K562 (cell line): ENCODE data around the gene RIPOR2. TPM values are rescaled to one million over a fixed set of nuclear protein-coding genes. Genes with fewer than 3 reads are reported as not detected.
A peak's percentile ranks its signal among the peaks of the same experiment; 100 is the strongest.

Source experiments
- ATAC-seq: fragments of 200-7000 bp; cut with Tn5 transposase; 3 replicates; pipeline ENCODE4 v1.9.1; 2020; ENCODE audit warnings: moderate library complexity
- BruUV-seq: library from RNA; stranded (reverse); fragments of 400-500 nt; replicated peaks from 2 replicates; lab custom pipeline; 2021; lab: Mats Ljungman, UMichigan
- CTCF ChIA-PET: fragments of 300-600 bp; formaldehyde crosslinking; extraction: SDS; loops from one replicate; lab custom pipeline; 2021; ENCODE audit warnings: low intra/inter-chr PET ratio; lab: Yijun Ruan, JAX
- POLR2A ChIA-PET: fragments of 300-600, 350-650 bp; sonication (Branson Sonifier 250); formaldehyde crosslinking; extraction: SDS; loops from one replicate; lab custom pipeline; 2021; ENCODE audit warnings: antibody characterized with exemption, inconsistent platforms; lab: Yijun Ruan, JAX
- DNase-seq, 4 experiments: peaks; one replicate each; pipeline versions ENCODE4 v3.0.0 to v3.0.0-alpha.2; 2011 to 2018; ENCODE audit warnings: low spot score in 3 of 4, mixed read lengths in 3 of 4; ENCODE audit errors: extremely low read depth in 1 of 4
- FAIRE-seq: peaks from 2 replicates; lab custom pipeline; 2011; peaks lifted over from hg19 to GRCh38; lab: Jason Lieb, UNC
- H2AFZ ChIP-seq: 2 replicates; pipeline ENCODE4 v1.6.0; 2011; ENCODE audit warnings: low read depth, low read length, control low read depth, inconsistent platforms
- H3K27ac ChIP-seq: fragments of 200-600 bp; 3 replicates; pipeline ENCODE4 v1.8.0; 2011; ENCODE audit warnings: low read depth, mild to moderate bottlenecking, control low read depth, inconsistent platforms, low read length, moderate library complexity, mixed read lengths; ENCODE audit errors: extremely low read depth
- H3K27me3 ChIP-seq, 2 experiments: fragments of 300-600 bp in 1 of 2; 2 replicates in 1 of 2; 3 replicates in 1 of 2; pipeline versions ENCODE4 v1.6.0 to v1.8.0; 2011; ENCODE audit warnings: inconsistent platforms in 2 of 2, low read length in 2 of 2, mild to moderate bottlenecking in 1 of 2, mixed read lengths in 1 of 2, moderate library complexity in 1 of 2; ENCODE audit not compliant: control insufficient read depth in 2 of 2, insufficient read depth in 2 of 2
- H3K36me3 ChIP-seq: fragments of 300-600 bp; 3 replicates; pipeline ENCODE4 v1.8.0; 2011; ENCODE audit warnings: mild to moderate bottlenecking, low read length, inconsistent platforms; ENCODE audit not compliant: control insufficient read depth, insufficient read depth
- H3K4me1 ChIP-seq, 2 experiments: fragments of 200-600 bp in 1 of 2; replicated peaks in 1 of 2; 2 replicates in 1 of 2; 3 replicates in 1 of 2; pipeline versions ENCODE4 v1.5.1 to v1.8.0; 2011; ENCODE audit warnings: inconsistent platforms in 2 of 2, low read length in 2 of 2, mild to moderate bottlenecking in 1 of 2, mixed read lengths in 1 of 2, moderate library complexity in 1 of 2; ENCODE audit not compliant: control insufficient read depth in 2 of 2, insufficient read depth in 2 of 2
- H3K4me2 ChIP-seq: 2 replicates; pipeline ENCODE4 v1.6.1; 2011; ENCODE audit warnings: low read length, control low read depth, inconsistent platforms, mixed read lengths; ENCODE audit not compliant: insufficient read depth
- H3K4me3 ChIP-seq: fragments of 200-600 bp; sonication (generic), shearing (Covaris generic); 2 replicates; pipeline ENCODE4 v1.5.1; 2016; ENCODE audit warnings: control low read depth, inconsistent platforms
- H3K79me2 ChIP-seq: fragments of 200-600 bp; 3 replicates; pipeline ENCODE4 v1.8.0; 2011; ENCODE audit warnings: low read length, inconsistent platforms; ENCODE audit not compliant: control insufficient read depth, insufficient read depth
- H3K9ac ChIP-seq, 2 experiments: 2 replicates each; pipeline versions ENCODE4 v1.6.0 to v1.6.1; 2011; ENCODE audit warnings: low read depth in 2 of 2, low read length in 2 of 2, control low read depth in 1 of 2, inconsistent platforms in 1 of 2, mild to moderate bottlenecking in 1 of 2, mixed read lengths in 1 of 2; ENCODE audit not compliant: insufficient read depth in 1 of 2
- H3K9me1 ChIP-seq: one replicate; pipeline ENCODE4 v1.6.0; 2011; ENCODE audit warnings: inconsistent platforms, mild to moderate bottlenecking, low read length, moderate library complexity; ENCODE audit not compliant: control insufficient read depth, insufficient read depth
- H3K9me3 ChIP-seq: replicated peaks from 2 replicates; pipeline ENCODE4 v1.5.1; 2011; ENCODE audit warnings: low read depth, low read length, inconsistent platforms; ENCODE audit not compliant: control insufficient read depth, insufficient read depth
- H4K20me1 ChIP-seq: replicated peaks from 2 replicates; pipeline ENCODE4 v1.6.1; 2011; ENCODE audit warnings: low read length, inconsistent platforms, mixed read lengths; ENCODE audit not compliant: control insufficient read depth, insufficient read depth
- NCOA1 ChIP-seq: fragments of 450-650 bp; IDR thresholded peaks from 2 replicates; pipeline ENCODE4 v1.6.1; 2016; ENCODE audit warnings: low read depth
- NR2C2 ChIP-seq, 2 experiments: fragments of 200-800 bp in 1 of 2; sonication (Bioruptor generic) in 1 of 2; sonication (generic) in 1 of 2; formaldehyde crosslinking in 1 of 2; IDR thresholded peaks; 2 replicates each; pipeline versions ENCODE4 v1.6.1 to v1.8.0; 2016 to 2022; ENCODE audit warnings: mild to moderate bottlenecking in 1 of 2, missing compliant biosample characterization in 1 of 2, missing genetic modification characterization in 1 of 2, missing genetic modification reagents in 1 of 2
- PTTG1 ChIP-seq: fragments of 450-650 bp; IDR thresholded peaks from 2 replicates; pipeline ENCODE4 v1.6.1; 2016; ENCODE audit warnings: low read depth, mild to moderate bottlenecking, missing genetic modification characterization, missing compliant biosample characterization
- RBM15 ChIP-seq: fragments of 200-400 bp; formaldehyde crosslinking; IDR thresholded peaks from 2 replicates; pipeline ENCODE4 v1.6.1; 2018; ENCODE audit warnings: mild to moderate bottlenecking, low read length, moderate library complexity; ENCODE audit not compliant: insufficient read depth
- RBM17 ChIP-seq: fragments of 200-400 bp; formaldehyde crosslinking; IDR thresholded peaks from 2 replicates; pipeline ENCODE4 v1.6.1; 2017; ENCODE audit warnings: low read depth, mild to moderate bottlenecking, low read length, borderline replicate concordance
- ZNF696 ChIP-seq: fragments of 250-450 bp; sonication (Bioruptor Pico); conservative IDR thresholded peaks from 2 replicates; pipeline ENCODE4 v1.4.0; 2020; ENCODE audit warnings: mild to moderate bottlenecking, moderate library complexity
- WGBS: fragments of 100-300 bp; shearing (Covaris generic); methylation state at CpG from one replicate; pipeline ENCODE4 v1.1.6; 2016; ENCODE audit warnings: low coverage, mixed read lengths; ENCODE audit not compliant: insufficient coverage; ENCODE audit errors: missing lambda C conversion rate; 5-methylcytosine and 5-hydroxymethylcytosine counted together
- in situ Hi-C: fragments of 300-500 bp; cut with MboI; formaldehyde crosslinking; loops from 4 replicates; pipeline ENCODE4 v1.15.0; 2018; ENCODE audit warnings: inconsistent platforms, mixed read lengths
- intact Hi-C: fragments of 100-400 bp; cut with micrococcal nuclease; formaldehyde crosslinking; loops from 2 replicates; pipeline ENCODE4 v1.14.2; 2022
- polyA plus RNA-seq, 8 experiments: library from polyadenylated mRNA; depleted of rRNA in 4 of 8; stranded (reverse) in 5 of 8; unstranded in 3 of 8; fragments of >200 nt; fragmentation: Nextera tagmentation in 2 of 8; fragmentation: Illumina TruSeq in 1 of 8; extraction: Ambion mirVana in 2 of 8; extraction: Trizol in 1 of 8; gene quantifications; 2 replicates each; pipeline versions ENCODE4 v1.2.1 to v1.2.3, GENCODE V29; 2011 to 2014; ENCODE audit warnings: inconsistent platforms in 1 of 8, missing spikeins in 1 of 8
- total RNA-seq, 7 experiments: library from RNA; depleted of rRNA in 6 of 7; stranded (reverse); fragments of >200 nt in 6 of 7; fragmentation: Illumina TruSeq in 2 of 7; extraction: Trizol in 2 of 7; gene quantifications; 2 replicates each; pipeline versions ENCODE4 v1.2.1 to v1.2.3, GENCODE V29; 2011 to 2021; ENCODE audit warnings: low replicate concordance in 1 of 7
- TF ChIP-seq, protein P1 (sequence below): sonication (generic); formaldehyde crosslinking; IDR thresholded peaks from 2 replicates; pipeline ENCODE4 v1.8.0; 2022; ENCODE audit warnings: mild to moderate bottlenecking, missing genetic modification reagents

Gene RIPOR2
- total and polyA plus RNA-seq, 9 of the 15 experiments (the other 6 are each of a cell fraction or from before 2014, with no cell fraction given), result 0.04 to 1.0 (median 0.47) TPM; not detected in 2

DNA sequence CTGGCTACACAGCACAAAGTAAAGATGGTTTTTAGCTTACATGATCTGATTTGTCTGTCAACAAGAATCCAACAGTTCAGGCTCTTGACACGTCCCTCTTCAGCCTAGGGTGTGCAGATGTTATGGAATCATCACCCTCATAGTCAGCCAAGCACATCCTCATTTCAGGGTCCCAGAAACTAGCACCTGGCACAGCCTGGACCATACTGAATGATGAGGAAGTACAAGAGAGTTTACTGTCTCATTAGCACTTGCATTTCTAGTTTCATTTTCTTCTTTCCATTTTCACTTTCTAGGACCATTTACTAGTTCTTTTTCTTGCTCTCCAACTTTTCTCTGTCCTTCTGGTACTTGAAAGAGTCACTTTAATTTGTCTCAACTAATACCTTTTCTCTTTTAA lies 6.5 kb downstream of the RIPOR2 start:
- no peaks in the 10 kb centered on the region for H3K36me3 ChIP-seq

More for the DNA sequence above, 6.5 kb downstream of the RIPOR2 start:
- H3K79me2 ChIP-seq, result no peaks in the 10 kb centered on the region
- ATAC-seq, result no peak
- in situ Hi-C loops, result no loop called here
- H3K4me2 ChIP-seq, result no peak overlapping the region
- H3K4me1 ChIP-seq, result no peaks in the 10 kb centered on the region
- no peak overlapping the region for H3K27ac ChIP-seq
- no peak for DNase-seq
- 0% methylated on average over 1 of the region's 1 CpG for WGBS
- H3K9ac ChIP-seq, result no peak overlapping the region
- H3K27me3 ChIP-seq, result no peaks in the 10 kb centered on the region; a peak in 1 of 5 replicates
- no peaks in the 10 kb centered on the region for H3K9me1 ChIP-seq
- FAIRE-seq, result peak; percentile 44
- H3K4me3 ChIP-seq, result no peak overlapping the region
- no peak overlapping the region for H2AFZ ChIP-seq
- no peaks in the 10 kb centered on the region for H4K20me1 ChIP-seq
- intact Hi-C loops, result no loop called here
- TF ChIP-seq NR2C2 (CRISPR knock-in tag; IDR thresholded peaks at IDR 0.05) (no peak), NR2C2 (tag; IDR thresholded peaks at IDR 0.05) (no peak), PTTG1 (no peak), RBM15 (no peak), NCOA1 (no peak), RBM17 (no peak), ZNF696 (CRISPR knock-in tag) (no peak)
- TF ChIP-seq, protein P1, sequence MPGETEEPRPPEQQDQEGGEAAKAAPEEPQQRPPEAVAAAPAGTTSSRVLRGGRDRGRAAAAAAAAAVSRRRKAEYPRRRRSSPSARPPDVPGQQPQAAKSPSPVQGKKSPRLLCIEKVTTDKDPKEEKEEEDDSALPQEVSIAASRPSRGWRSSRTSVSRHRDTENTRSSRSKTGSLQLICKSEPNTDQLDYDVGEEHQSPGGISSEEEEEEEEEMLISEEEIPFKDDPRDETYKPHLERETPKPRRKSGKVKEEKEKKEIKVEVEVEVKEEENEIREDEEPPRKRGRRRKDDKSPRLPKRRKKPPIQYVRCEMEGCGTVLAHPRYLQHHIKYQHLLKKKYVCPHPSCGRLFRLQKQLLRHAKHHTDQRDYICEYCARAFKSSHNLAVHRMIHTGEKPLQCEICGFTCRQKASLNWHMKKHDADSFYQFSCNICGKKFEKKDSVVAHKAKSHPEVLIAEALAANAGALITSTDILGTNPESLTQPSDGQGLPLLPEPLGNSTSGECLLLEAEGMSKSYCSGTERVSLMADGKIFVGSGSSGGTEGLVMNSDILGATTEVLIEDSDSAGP, result no peak
- POLR2A ChIA-PET, result no interaction called here
- no TSS peak for BruUV-seq
- CTCF ChIA-PET, result no interaction called here
- H3K9me3 ChIP-seq, result no peaks in the 10 kb centered on the region
